Natural killer cell (primary cell): ENCODE measurements around the gene PRSS37. TPM values are rescaled to one million over a fixed set of nuclear protein-coding genes. Genes with fewer than 3 reads are reported as not detected.

Experiments
- ATAC-seq, 3 donors: fragments of 150-1000 bp in 2 of 3; fragments of 200-7000 bp in 1 of 3; cut with Tn5 transposase; 1 replicate in 1 of 3; 2 replicates in 2 of 3; pipeline ENCODE4 v1.10.0; 2021; ENCODE audit warnings: mild to moderate bottlenecking in 2 of 3, moderate library complexity in 2 of 3
- DNase-seq, 2 donors: peaks; one replicate each; pipeline versions ENCODE4 v3.0.0 to v3.0.0-alpha.2; 2013 to 2021; ENCODE audit warnings: mixed read lengths in 1 of 2
- H3K27ac ChIP-seq: one replicate; pipeline ENCODE4 v1.5.1; 2013; ENCODE audit warnings: mild to moderate bottlenecking, low read length
- H3K27me3 ChIP-seq: one replicate; pipeline ENCODE4 v1.6.1; 2013; ENCODE audit warnings: low read length; ENCODE audit not compliant: control insufficient read depth, insufficient read depth
- H3K36me3 ChIP-seq: one replicate; pipeline ENCODE4 v1.6.1; 2013; ENCODE audit warnings: low read length; ENCODE audit not compliant: control insufficient read depth, insufficient read depth
- H3K4me1 ChIP-seq: one replicate; pipeline ENCODE4 v1.6.1; 2013; ENCODE audit warnings: low read length; ENCODE audit not compliant: control insufficient read depth, insufficient read depth
- H3K4me3 ChIP-seq: one replicate; pipeline ENCODE4 v1.5.1; 2013; ENCODE audit warnings: low read length
- H3K9me3 ChIP-seq: one replicate; pipeline ENCODE4 v1.6.1; 2013; ENCODE audit warnings: low read length; ENCODE audit not compliant: control insufficient read depth, insufficient read depth
- H3K27ac Mint-ChIP-seq, 2 donors: one replicate each; pipeline ENCODE4 v1.8.0; 2022; ENCODE audit warnings: mild to moderate bottlenecking in 2 of 2, mixed read lengths in 2 of 2, moderate library complexity in 1 of 2
- H3K27me3 Mint-ChIP-seq, 2 donors: one replicate each; pipeline ENCODE4 v1.8.0; 2022; ENCODE audit warnings: low read depth in 2 of 2, mixed read lengths in 2 of 2
- H3K36me3 Mint-ChIP-seq: one replicate; pipeline ENCODE4 v1.8.0; 2022; ENCODE audit warnings: mixed read lengths
- H3K4me1 Mint-ChIP-seq, 2 donors: one replicate each; pipeline ENCODE4 v1.8.0; 2022; ENCODE audit warnings: mixed read lengths in 2 of 2
- H3K4me3 Mint-ChIP-seq: one replicate; pipeline ENCODE4 v1.8.0; 2022; ENCODE audit warnings: mild to moderate bottlenecking, moderate library complexity, mixed read lengths
- H3K9me3 Mint-ChIP-seq, 2 donors: one replicate each; pipeline ENCODE4 v1.8.0; 2022; ENCODE audit warnings: mixed read lengths in 2 of 2
- CTCF ChIP-seq: fragments of 200-600 bp; IDR thresholded peaks from one replicate; pipeline ENCODE4 v1.8.0; 2022; ENCODE audit warnings: antibody characterized with exemption
- WGBS: methylation state at CpG from one replicate; pipeline ENCODE4 v1.1.7; 2013; ENCODE audit warnings: missing lambda C conversion rate; ENCODE audit not compliant: insufficient coverage; 5-methylcytosine and 5-hydroxymethylcytosine counted together
- intact Hi-C: fragments of 100-400 bp; cut with micrococcal nuclease; formaldehyde crosslinking; loops from one replicate; pipeline ENCODE4 v1.14.2; 2022
- total RNA-seq, 4 donors: library from RNA; stranded (reverse); fragments of 120-200 nt in 1 of 4; gene quantifications; one replicate each; pipeline versions ENCODE4 v1.2.3 to v1.2.4, GENCODE V29; 2013 to 2022

Gene PRSS37
- total RNA-seq, 3 donors from 2014 or later (not counting 1 experiment from before 2014, with no cell fraction given), result not detected

GRCh38 chr7:141877365-141877764 is 36.1 kb upstream of the PRSS37 start:
- H3K36me3 ChIP-seq, result no peaks in the 10 kb centered on the region
- DNase-seq (no peak), ATAC-seq (no peak)
- intact Hi-C loops, result no loop called here
- no peak overlapping the region for H3K27ac ChIP-seq
- Mint-ChIP-seq H3K4me1 (no peaks in the 10 kb centered on the region), H3K9me3 (peaks cover 0 to 2% of the 10 kb centered on the region in 2 donors), H3K4me3 (no peak overlapping the region), H3K27ac (no peak overlapping the region), H3K36me3 (no peaks in the 10 kb centered on the region), H3K27me3 (peaks cover 0 to 5% of the 10 kb centered on the region in 2 donors)
- no peak overlapping the region for H3K4me3 ChIP-seq
- WGBS, result 83% methylated on average over 3 of the region's 3 CpGs
- no peaks in the 10 kb centered on the region for H3K9me3 ChIP-seq
- TF ChIP-seq CTCF, result no peak
- no peaks in the 10 kb centered on the region for H3K4me1 ChIP-seq
- H3K27me3 ChIP-seq, result no peaks in the 10 kb centered on the region

- Histone ChIP-seq H3K4me3 (no peak overlapping the region), H3K9me3 (no peaks in the 10 kb centered on the region), H3K27ac (no peak overlapping the region), H3K27me3 (no peaks in the 10 kb centered on the region), H3K4me1 (no peaks in the 10 kb centered on the region), H3K36me3 (no peaks in the 10 kb centered on the region)
- Mint-ChIP-seq H3K4me3 (no peak overlapping the region), H3K9me3 (peaks cover 0 to 2% of the 10 kb centered on the region in 2 donors), H3K36me3 (no peaks in the 10 kb centered on the region), H3K27ac (no peak overlapping the region), H3K27me3 (peaks cover 0 to 5% of the 10 kb centered on the region in 2 donors), H3K4me1 (no peaks in the 10 kb centered on the region)
- intact Hi-C loops, result no loop called here
- TF ChIP-seq CTCF, result no peak
- no peak for ATAC-seq
- no peak for DNase-seq
- 92% methylated on average over 1 of the region's 1 CpG for WGBS
Observed at GRCh38 chr7:141876371-141876770, 35.1 kb upstream of the PRSS37 start.

- no peaks in the 10 kb centered on the region for H3K27me3 ChIP-seq
- H3K4me3 ChIP-seq, result no peak overlapping the region
- Mint-ChIP-seq H3K27ac (no peak overlapping the region), H3K36me3 (no peaks in the 10 kb centered on the region), H3K27me3 (peaks cover 3 to 5% of the 10 kb centered on the region in 2 donors), H3K9me3 (peaks cover 0 to 2% of the 10 kb centered on the region in 2 donors), H3K4me3 (no peak overlapping the region), H3K4me1 (no peaks in the 10 kb centered on the region)
- H3K36me3 ChIP-seq, result no peaks in the 10 kb centered on the region
- no peaks in the 10 kb centered on the region for H3K9me3 ChIP-seq
- no peak for TF ChIP-seq CTCF
- DNase-seq (no peak), ATAC-seq (no peak)
- H3K27ac ChIP-seq, result no peak overlapping the region
- intact Hi-C loops, result no loop called here
- no peaks in the 10 kb centered on the region for H3K4me1 ChIP-seq
- WGBS, result no CpG with 5 or more reads among the region's 2 CpGs
Observed at GRCh38 chr7:141875453-141875852, 34.2 kb upstream of the PRSS37 start.

GRCh38 chr7:141874787-141875186 is 33.5 kb upstream of the PRSS37 start:
- no peak for ATAC-seq
- H3K4me3 ChIP-seq, result no peak overlapping the region
- DNase-seq, result no peak
- no peaks in the 10 kb centered on the region for H3K4me1 ChIP-seq
- peaks cover 5 to 7% of the 10 kb centered on the region in 2 donors for H3K27me3 Mint-ChIP-seq
- 77% methylated on average over 3 of the region's 3 CpGs for WGBS
- no peak overlapping the region for H3K4me3 Mint-ChIP-seq
- intact Hi-C loops, result no loop called here
- no peaks in the 10 kb centered on the region for H3K4me1 Mint-ChIP-seq
- no peak overlapping the region for H3K27ac Mint-ChIP-seq
- H3K9me3 Mint-ChIP-seq, result peaks cover 0 to 2% of the 10 kb centered on the region in 2 donors
- H3K27me3 ChIP-seq, result no peaks in the 10 kb centered on the region
- no peaks in the 10 kb centered on the region for H3K36me3 Mint-ChIP-seq
- no peaks in the 10 kb centered on the region for H3K36me3 ChIP-seq
- no peak overlapping the region for H3K27ac ChIP-seq
- no peaks in the 10 kb centered on the region for H3K9me3 ChIP-seq
- no peak for TF ChIP-seq CTCF
